K562 (cell line): Measurements from ENCODE around the gene EMC9. TPM values are rescaled to one million over a fixed set of nuclear protein-coding genes. Genes with fewer than 3 reads are reported as not detected.

ENCODE experiments used
- CREM ChIP-seq: IDR thresholded peaks from 2 replicates; pipeline ENCODE4 v1.6.1; 2014; ENCODE audit warnings: antibody characterized with exemption, low read depth
- MXI1 ChIP-seq: IDR thresholded peaks from 2 replicates; pipeline ENCODE4 v1.6.1; 2011; ENCODE audit warnings: low read depth, mild to moderate bottlenecking, improper control_type of control experiment, low read length
- NCOA6 ChIP-seq: fragments of 450-650 bp; IDR thresholded peaks from 2 replicates; pipeline ENCODE4 v1.6.1; 2017; ENCODE audit warnings: mild to moderate bottlenecking
- REST ChIP-seq, 2 experiments: fragments of 450-650 bp; formaldehyde crosslinking in 1 of 2; IDR thresholded peaks; 2 replicates each; pipeline versions ENCODE4 v1.4.0 to v1.6.1; 2014 to 2020; ENCODE audit warnings: mild to moderate bottlenecking in 2 of 2, borderline replicate concordance in 1 of 2, low read depth in 1 of 2
- polyA plus RNA-seq, 8 experiments: library from polyadenylated mRNA; depleted of rRNA in 4 of 8; stranded (reverse) in 5 of 8; unstranded in 3 of 8; fragments of >200 nt; fragmentation: Nextera tagmentation in 2 of 8; fragmentation: Illumina TruSeq in 1 of 8; extraction: Ambion mirVana in 2 of 8; extraction: Trizol in 1 of 8; gene quantifications; 2 replicates each; pipeline versions ENCODE4 v1.2.1 to v1.2.3, GENCODE V29; 2011 to 2014; ENCODE audit warnings: inconsistent platforms in 1 of 8, missing spikeins in 1 of 8
- total RNA-seq, 7 experiments: library from RNA; depleted of rRNA in 6 of 7; stranded (reverse); fragments of >200 nt in 6 of 7; fragmentation: Illumina TruSeq in 2 of 7; extraction: Trizol in 2 of 7; gene quantifications; 2 replicates each; pipeline versions ENCODE4 v1.2.1 to v1.2.3, GENCODE V29; 2011 to 2021; ENCODE audit warnings: low replicate concordance in 1 of 7
- TF ChIP-seq, protein P1 (sequence below): fragments of 450-650 bp; IDR thresholded peaks from 2 replicates; pipeline ENCODE4 v1.6.1; 2016; ENCODE audit warnings: borderline replicate concordance

Gene EMC9
- total and polyA plus RNA-seq, 9 of the 15 experiments (the other 6 are each of a cell fraction or from before 2014, with no cell fraction given): 3.1 to 13.2 (median 7.8) TPM

DNA sequence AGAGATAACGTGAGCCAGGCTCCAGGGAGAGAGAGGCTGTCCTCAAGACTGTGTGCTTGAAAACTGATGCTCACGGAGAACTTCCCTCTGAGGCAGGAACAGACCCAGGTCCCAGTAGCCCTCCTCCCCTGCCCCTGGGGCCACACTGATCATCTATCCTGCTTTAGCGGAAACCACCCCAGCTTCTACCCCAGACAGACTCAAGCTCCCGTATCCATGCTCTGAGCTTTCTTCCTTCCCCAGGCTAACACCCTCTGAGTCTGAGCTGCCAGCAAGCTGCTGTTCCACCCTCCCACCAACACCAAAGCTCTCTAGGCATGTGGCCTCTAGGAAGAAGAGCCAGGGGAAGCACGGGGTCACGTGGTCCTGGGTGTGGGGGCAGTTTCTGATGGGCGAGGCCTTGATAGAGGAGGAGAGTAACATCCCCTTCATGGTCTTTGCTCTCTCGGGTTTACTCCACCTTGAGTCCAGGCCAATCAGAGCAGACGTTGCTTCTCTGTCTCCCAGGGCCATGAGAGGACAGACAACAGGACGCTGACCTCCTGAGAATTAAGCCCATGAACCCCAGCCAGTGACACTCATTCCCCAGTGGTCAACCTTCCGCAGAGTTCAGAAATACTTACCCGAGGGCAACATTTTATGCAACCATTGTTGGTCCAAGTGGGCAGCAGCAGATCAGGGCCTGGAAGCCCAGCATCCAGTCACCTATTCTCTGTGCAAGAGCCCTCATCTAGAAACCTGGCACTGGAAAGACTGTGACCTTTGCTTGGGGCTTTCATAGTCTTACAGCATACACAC lies 45.9 kb downstream of the EMC9 start (continued):
- TF ChIP-seq REST (IDR thresholded peaks at IDR 0.05; ENCODE audit: borderline replicate concordance) (peak; percentile 55), REST (CRISPR knock-in tag; IDR thresholded peaks at IDR 0.05; ENCODE audit: low read depth) (no peak), NCOA6 (no peak), MXI1 (0 out of 2 replicates have a peak, but pooled peaks have one; percentile 19), CREM (peak; percentile 19; the same call in 1 of the 2 replicates)
- TF ChIP-seq, protein P1, sequence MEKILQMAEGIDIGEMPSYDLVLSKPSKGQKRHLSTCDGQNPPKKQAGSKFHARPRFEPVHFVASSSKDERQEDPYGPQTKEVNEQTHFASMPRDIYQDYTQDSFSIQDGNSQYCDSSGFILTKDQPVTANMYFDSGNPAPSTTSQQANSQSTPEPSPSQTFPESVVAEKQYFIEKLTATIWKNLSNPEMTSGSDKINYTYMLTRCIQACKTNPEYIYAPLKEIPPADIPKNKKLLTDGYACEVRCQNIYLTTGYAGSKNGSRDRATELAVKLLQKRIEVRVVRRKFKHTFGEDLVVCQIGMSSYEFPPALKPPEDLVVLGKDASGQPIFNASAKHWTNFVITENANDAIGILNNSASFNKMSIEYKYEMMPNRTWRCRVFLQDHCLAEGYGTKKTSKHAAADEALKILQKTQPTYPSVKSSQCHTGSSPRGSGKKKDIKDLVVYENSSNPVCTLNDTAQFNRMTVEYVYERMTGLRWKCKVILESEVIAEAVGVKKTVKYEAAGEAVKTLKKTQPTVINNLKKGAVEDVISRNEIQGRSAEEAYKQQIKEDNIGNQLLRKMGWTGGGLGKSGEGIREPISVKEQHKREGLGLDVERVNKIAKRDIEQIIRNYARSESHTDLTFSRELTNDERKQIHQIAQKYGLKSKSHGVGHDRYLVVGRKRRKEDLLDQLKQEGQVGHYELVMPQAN: peak; percentile 75; the same call in 1 of the 2 replicates
